Peyer's patch (tissue), 4 donors: ENCODE measurements around the gene OR13C3.

Experiments used
- POLR2A ChIP-seq, 2 donors: fragments of 450-650 bp; IDR thresholded peaks; one replicate each; pipeline ENCODE4 v1.5.1; 2017; ENCODE audit warnings: antibody characterized with exemption in 2 of 2, mild to moderate bottlenecking in 2 of 2, moderate library complexity in 2 of 2
- TF ChIP-seq, protein P1 (sequence below), 6 experiments: fragments of 450-650 bp in 4 of 6; fragments of 200-600 bp in 2 of 6; sonication (generic) in 1 of 6; IDR thresholded peaks; one replicate each; pipeline ENCODE4 v1.5.1; 2017 to 2019; ENCODE audit warnings: antibody characterized with exemption in 6 of 6, mild to moderate bottlenecking in 3 of 6, moderate library complexity in 1 of 6

DNA sequence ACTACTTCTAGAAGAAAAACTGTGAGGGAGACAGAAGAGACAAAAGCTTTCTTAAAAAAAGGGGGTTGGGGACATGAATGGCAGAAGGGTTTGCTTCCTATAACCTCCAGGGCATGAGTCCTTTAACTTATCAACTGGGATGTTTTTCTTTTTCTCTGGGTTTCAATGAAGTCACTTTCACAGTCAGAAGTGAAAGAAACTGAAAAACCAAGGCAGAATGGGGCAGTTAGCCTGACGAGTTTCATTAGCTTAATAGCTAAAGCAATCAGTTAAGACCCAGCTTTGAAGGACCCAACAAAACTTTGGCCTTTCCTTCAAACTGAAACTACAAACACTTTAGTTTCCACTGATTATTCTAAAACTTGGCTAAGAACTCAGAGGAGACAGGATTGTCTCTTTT, 27.7 kb upstream of the OR13C3 start:
- TF ChIP-seq, protein P1, sequence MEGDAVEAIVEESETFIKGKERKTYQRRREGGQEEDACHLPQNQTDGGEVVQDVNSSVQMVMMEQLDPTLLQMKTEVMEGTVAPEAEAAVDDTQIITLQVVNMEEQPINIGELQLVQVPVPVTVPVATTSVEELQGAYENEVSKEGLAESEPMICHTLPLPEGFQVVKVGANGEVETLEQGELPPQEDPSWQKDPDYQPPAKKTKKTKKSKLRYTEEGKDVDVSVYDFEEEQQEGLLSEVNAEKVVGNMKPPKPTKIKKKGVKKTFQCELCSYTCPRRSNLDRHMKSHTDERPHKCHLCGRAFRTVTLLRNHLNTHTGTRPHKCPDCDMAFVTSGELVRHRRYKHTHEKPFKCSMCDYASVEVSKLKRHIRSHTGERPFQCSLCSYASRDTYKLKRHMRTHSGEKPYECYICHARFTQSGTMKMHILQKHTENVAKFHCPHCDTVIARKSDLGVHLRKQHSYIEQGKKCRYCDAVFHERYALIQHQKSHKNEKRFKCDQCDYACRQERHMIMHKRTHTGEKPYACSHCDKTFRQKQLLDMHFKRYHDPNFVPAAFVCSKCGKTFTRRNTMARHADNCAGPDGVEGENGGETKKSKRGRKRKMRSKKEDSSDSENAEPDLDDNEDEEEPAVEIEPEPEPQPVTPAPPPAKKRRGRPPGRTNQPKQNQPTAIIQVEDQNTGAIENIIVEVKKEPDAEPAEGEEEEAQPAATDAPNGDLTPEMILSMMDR (IDR thresholded peaks at IDR 0.05), result no peak
- TF ChIP-seq POLR2A (IDR thresholded peaks at IDR 0.05), result no peak
